GM12874 (cell line): ENCODE measurements around the gene AKAP3.
A peak's percentile ranks its signal among the peaks of the same experiment; 100 is the strongest.

Source experiments
- TF ChIP-seq, protein P1 (sequence below): IDR thresholded peaks from 2 replicates; pipeline ENCODE4 v1.5.1; 2011; ENCODE audit warnings: low read depth, mild to moderate bottlenecking, control low read depth, low read length, moderate library complexity; ENCODE audit not compliant: insufficient read depth

The AKAP3 gene

DNA sequence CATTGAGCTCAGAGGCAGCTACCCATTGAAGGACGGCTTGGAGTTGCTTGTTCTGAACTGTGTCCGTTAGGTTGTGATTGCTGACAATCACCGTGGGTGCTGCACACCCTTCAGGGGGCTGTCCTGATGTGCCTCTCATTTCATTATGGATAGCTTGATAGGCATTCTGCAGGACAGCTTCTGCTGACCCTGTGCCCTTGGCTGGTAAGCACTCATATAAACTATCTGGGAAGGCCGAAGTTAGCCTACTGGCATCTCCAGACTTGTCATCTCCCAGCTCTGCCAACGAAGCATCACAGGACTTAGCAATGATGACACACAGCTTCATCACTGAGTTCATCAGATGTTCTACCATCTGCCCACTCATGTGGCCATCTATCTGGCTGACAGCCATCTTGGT lies 22.3 kb downstream of the AKAP3 start:
- TF ChIP-seq, protein P1, sequence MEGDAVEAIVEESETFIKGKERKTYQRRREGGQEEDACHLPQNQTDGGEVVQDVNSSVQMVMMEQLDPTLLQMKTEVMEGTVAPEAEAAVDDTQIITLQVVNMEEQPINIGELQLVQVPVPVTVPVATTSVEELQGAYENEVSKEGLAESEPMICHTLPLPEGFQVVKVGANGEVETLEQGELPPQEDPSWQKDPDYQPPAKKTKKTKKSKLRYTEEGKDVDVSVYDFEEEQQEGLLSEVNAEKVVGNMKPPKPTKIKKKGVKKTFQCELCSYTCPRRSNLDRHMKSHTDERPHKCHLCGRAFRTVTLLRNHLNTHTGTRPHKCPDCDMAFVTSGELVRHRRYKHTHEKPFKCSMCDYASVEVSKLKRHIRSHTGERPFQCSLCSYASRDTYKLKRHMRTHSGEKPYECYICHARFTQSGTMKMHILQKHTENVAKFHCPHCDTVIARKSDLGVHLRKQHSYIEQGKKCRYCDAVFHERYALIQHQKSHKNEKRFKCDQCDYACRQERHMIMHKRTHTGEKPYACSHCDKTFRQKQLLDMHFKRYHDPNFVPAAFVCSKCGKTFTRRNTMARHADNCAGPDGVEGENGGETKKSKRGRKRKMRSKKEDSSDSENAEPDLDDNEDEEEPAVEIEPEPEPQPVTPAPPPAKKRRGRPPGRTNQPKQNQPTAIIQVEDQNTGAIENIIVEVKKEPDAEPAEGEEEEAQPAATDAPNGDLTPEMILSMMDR, result no peak

DNA sequence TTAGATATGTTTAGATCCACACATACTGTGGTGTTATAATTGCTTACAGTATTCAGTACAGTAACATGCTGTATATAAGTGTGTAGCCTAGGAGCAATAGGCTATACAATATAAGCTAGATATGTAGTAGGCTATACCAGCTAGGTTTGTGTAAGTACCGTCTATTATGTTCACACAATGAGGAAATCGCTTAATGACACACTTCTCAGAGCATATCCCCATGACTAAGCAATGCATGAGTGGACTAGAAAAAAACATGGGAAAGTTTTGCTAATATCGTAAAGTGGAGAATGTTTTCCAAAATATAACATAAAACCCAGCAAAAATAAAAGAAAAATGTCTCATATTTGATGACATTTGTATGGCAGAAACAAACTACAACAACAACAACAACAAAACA lies 27.3 kb downstream of the AKAP3 start:
- TF ChIP-seq, protein P1, result no peak

DNA sequence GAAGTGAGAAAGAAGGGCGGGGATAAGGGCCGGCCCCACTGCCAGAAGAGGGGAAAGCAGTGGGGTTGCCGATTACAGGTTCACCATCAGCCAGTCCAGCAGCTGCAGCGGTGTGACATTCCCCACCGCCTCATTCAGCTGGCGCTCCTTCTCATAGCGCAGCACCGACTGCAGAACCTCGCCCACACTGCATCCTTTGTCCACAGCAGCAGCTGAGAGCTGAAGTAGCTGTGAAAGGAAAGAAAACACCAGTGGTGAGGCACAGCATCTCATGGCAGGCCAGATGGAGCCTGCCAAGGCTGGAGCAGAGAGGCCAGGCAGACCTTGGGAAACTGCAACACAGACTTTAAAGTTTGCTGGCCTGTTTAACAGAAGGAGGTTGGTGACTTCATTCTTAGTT lies 33.2 kb downstream of the AKAP3 start:
- TF ChIP-seq, protein P1, result no peak

DNA sequence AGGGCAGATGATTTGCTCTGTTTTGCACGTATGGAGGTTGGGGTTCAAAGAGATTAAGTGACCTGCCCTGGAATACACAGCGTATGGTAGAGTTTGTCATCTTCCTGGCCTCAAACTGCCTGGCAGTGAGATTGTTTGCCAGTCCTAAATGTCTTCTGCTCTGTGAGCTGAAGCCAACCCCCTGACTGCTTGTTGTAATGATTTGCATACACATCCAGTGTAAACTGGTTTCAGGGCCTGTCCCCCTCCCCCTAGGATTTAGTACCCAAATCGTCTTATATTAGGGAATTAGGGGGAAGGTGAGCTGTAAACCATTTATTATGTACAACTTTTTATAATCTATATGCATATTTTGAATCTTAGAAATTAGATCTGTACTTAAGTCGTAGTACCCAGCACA lies 38.4 kb downstream of the AKAP3 start:
- TF ChIP-seq, protein P1, result no peak

DNA sequence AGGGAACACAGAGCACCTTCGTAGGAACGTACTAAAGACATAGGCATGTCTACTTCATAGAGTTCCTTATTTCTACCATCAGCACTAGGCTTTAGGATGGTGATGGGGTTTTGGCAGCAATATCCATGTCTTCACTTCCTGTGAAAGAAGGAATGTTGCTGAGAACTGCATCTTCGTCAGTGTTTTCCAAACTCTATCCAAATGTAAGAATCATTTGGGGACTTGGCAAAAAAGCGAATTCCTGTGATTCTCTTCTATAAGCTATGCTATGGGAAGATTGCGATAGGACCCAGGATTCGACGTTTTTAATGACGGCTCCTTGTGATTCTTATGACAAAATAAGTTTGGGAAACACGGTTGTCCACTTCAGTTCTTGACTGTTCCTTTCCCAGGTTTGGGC lies 39.8 kb downstream of the AKAP3 start:
- TF ChIP-seq, protein P1, result no peak

DNA sequence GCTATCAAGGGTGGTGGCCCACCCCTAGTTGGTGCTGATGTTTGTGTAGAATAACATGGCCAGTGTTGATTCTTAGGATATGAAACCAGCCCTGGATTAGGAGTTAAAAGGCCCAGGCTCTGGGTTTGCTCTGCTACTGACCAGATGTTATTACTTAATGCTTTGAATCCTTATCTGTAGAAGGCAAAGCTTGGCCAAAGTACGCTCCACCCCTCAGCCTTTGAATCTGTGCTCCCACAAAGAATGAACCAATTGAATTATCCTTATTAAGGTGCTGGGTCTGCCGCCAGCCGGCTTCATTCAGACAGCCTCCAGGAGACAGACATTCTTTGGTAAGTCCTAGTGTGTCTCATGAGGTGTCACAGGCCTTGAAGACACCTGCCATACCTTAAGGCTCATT lies 41.8 kb downstream of the AKAP3 start:
- TF ChIP-seq, protein P1, result no peak

DNA sequence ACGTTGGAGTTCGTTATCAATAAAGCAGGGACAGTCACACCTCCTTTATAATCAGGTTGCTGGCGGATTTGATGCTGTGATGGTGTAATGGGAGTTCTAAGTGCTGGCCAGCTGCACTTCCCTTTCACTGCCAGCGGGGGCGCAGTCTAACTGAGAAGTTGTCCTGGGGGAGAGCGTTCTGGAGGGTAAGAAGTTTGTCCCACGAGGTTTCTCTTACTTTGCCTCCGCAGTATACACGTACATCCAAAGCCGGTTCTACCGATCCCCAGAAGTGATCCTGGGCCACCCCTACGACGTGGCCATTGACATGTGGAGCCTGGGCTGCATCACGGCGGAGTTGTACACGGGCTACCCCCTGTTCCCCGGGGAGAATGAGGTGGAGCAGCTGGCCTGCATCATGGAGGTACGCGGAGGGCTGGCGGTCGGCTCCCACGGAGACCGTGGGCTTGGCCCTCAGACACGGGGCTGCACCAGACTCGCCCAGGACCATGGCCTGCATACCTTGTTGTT lies 44.1 kb downstream of the AKAP3 start:
- TF ChIP-seq, protein P1, result peak; percentile 97
